HK-2 (cell line): ENCODE measurements around the gene CDK15.
"Not testable (repeated sequence)": the region's sequence is repeated elsewhere in the genome, so short reads cannot be mapped to it uniquely, and the experiment has no call there.

Source experiments
- DNase-seq: peaks from one replicate; pipeline ENCODE4 v3.0.0-alpha.2; 2018; ENCODE audit not compliant: unreplicated experiment

The CDK15 gene

GRCh38 chr2:201789395-201789794 lies 16.9 kb upstream of the CDK15 start:
- DNase-seq, result no peak

DNA sequence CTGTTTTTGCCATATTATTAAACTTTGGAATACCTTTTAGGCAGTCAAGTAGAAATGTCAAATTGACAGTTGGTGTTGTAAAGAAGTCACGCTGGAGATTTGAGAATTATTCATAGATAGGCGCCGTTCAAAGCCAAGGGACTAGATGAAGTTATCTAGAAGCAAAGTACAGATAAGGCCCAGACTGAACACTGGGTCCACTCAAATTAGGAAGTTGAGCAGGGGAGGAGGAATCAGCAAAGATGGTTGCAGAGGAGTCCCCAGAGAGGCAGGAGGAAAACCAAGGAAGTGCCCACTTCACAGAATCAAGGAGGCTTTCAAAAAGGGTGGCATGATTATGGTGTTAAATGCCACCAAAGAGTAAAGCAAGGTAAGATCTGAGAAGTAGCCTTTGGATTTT lies 16.0 kb upstream of the CDK15 start:
- DNase-seq, result no peak

DNA sequence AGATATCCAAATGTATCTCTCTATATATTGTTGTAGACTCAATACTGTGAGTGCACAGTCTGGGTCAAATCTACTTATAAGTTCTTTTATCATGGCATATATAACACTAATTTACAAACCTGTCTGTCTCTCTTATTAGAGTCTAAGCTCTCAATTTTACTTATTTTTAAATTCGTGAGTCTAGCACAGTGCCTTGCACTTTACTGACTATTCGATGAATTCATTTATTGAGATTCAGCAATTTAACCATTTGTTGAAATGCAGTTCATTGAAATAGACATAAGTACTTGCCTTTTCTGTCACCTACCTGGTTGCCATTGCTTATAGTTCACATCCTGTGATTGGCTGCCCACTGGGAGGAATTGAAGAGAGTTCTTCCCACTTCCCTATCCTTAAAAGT lies 15.3 kb upstream of the CDK15 start:
- no peak for DNase-seq

DNA sequence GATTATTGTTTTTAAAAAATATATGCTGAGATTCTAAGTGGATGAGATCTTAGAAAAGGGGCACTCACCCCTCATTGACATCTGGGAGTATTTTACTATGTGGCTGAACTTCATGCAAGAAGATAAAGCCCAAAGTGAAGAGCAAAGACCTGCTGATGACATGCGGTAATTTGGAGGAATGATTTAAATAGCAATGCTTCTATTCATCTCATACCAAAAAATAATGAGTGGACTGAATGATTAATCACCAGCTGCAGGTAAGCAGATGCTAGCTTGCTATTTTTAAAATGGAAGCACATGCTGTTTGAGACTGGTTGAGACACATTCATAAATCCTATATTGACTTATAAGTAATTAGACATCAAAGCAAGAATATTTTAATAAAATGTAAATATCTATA lies 12.7 kb upstream of the CDK15 start:
- no peak for DNase-seq

- DNase-seq, result no peak
These were observed 12.0 kb upstream of the CDK15 start for GRCh38 chr2:201794294-201794693.

DNA sequence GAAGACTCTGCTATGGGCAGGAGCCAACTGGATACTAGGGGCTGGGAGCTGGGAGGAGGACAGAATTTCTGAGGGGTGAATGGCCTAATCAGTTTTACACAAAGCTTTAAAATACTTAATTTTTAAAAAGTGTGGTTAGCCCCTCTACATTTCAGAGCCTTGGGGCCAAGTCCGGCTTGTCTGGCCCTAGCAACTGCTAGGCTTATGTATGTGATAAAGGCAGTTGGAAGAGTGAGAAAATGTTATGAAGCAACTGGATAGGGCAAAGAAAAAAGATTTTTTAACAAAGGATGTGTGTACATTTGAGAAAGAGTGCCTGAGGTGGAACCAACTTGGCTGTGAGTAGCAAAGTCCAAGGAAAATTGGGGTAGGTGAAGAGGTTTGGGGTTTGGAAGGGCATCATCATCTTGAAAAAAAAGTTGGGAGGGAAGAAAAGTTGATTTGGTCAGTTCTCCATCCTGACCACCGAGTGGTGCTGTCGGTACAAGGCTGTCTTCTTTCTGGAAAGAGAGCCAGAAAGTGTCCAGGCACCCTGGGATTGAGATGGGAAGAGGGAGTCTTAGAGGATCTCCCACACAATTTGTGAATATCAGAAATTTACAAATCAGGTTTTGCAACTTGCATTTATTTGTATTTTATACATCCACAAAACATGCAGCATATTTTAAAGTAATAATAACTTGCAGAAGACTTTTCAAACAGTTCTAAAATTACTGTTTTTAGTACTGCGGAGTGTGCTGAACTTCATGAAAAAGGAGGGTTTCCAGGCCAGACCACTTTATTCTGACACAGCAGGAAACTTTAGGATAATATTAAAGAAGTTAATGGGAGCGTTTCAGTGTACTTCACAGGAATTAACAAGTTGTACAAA lies 10.5 kb upstream of the CDK15 start:
- no peak for DNase-seq

DNA sequence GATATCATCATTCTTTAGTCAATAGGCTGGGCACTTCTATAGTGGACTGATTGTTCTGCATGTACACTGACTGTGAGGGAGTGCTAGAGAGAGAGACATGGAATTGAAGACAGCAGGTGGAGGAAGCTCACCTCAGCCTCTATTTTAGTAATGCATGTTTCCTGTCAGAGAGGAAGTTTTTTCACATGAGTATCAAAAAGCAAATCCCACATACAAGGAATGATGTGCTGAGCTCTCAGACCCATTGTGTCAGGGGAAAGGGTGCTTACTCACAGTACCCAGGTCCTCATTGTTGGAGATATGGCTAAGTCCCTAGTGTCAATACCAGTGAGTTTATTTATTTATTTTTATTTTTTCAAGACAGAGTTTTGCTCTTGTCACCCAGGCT lies 9.9 kb upstream of the CDK15 start:
- no peak for DNase-seq

- DNase-seq, result no peak
These were observed 9.0 kb upstream of the CDK15 start for GRCh38 chr2:201797175-201797840.

GRCh38 chr2:201798252-201798913 lies 8.0 kb upstream of the CDK15 start:
- DNase-seq, result no peak

DNA sequence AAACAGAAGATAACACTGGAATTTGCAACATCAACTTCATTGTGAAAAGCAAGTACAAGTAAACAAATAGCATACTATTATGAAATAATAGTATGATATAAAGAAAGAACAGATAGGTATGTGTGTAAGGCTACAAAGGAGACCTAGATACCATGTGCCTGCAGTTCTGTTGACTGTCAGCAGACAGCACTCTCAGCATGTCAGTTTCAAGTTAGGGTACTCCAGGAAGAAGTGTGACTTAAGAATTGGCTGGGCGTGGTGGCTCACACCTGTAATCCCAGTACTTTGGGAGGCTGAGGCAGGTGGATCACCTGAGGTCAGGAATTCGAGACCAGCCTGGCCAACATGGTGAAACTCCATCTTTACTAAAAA lies 7.4 kb upstream of the CDK15 start:
- DNase-seq, result not testable (repeated sequence)

DNA sequence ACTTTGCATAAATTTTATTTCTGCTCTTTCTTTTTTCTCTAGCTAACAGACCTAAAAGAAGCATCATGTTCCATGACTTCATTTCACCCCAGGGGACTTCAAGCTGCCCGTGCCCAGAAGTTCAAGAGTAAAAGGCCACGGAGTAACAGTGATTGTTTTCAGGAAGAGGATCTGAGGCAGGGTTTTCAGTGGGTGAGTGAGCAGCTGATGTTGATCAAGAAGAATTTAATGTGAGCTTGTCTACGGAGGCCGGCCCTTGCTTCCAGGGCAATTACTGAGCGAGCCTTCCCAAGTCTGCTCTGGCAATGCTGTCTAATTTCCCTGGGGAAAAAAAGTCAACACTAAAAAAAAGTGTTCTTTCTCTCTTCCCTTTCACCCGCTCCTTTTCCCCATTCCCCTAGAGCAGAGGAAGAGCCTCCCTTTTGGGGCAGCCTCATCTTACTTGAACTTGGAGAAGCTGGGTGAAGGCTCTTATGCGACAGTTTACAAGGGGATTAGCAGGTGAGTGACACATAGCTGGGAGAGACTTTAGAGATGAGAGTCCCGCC lies 1.2 kb downstream of the CDK15 start:
- DNase-seq, result no peak

- no peak for DNase-seq
These were observed 1.7 kb downstream of the CDK15 start for GRCh38 chr2:201808027-201808426.

- DNase-seq, result no peak
These were observed 3.3 kb downstream of the CDK15 start for GRCh38 chr2:201809633-201810032.

DNA sequence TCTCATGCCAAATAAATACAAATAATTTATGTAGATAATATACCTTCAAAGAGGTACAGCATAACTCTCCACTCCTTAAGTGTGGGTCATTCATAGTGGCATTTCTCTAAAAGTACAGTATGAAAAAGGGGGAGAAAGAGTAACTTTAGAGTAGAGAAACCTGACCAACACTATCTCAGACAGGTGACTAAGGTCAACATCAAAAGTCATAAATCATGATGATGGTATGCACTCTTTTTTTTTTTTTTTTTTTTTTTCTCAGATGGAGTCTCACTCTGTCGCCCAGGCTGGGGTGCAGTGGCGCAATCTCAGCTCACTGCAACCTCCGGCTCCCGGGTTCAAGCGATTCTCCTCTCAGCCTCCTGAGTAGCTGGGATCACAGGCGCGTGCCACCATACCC lies 4.3 kb downstream of the CDK15 start:
- DNase-seq, result not testable (repeated sequence)

DNA sequence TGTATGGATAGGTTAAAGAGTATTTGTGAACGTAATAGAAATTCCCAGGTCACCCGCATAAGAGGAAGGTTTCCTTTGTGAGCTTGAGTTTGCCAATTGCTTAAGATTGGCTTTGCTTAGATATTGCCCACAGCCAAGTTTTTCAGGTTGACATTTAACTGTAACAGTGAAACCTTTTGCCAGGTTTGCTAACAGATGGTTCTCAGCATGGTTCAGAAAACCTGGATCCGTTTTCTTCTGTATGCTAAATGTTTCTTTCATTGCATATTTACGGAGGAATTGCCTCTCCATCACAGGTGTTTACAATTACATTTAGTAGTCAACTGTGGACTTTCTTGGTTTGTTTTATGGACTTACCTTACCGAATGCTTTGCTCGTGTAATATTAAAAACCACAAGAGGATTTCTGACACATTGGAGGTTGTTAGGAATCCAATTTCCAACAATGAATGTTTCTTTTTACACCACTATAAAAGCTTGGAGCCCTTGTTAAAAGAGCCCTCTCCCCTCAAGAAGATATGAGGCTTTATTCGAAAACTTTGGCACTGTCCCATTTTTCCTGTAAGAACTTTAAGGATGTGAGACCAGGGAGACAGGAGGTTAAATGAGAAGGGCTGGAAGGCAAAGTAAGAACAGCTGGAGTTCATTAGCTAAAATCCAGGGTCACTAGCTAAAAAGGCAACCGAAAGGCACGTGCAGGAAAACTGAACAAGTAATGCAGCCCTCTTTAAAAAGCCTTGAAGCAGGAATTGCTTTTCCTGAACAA lies 7.8 kb downstream of the CDK15 start:
- DNase-seq, result no peak

DNA sequence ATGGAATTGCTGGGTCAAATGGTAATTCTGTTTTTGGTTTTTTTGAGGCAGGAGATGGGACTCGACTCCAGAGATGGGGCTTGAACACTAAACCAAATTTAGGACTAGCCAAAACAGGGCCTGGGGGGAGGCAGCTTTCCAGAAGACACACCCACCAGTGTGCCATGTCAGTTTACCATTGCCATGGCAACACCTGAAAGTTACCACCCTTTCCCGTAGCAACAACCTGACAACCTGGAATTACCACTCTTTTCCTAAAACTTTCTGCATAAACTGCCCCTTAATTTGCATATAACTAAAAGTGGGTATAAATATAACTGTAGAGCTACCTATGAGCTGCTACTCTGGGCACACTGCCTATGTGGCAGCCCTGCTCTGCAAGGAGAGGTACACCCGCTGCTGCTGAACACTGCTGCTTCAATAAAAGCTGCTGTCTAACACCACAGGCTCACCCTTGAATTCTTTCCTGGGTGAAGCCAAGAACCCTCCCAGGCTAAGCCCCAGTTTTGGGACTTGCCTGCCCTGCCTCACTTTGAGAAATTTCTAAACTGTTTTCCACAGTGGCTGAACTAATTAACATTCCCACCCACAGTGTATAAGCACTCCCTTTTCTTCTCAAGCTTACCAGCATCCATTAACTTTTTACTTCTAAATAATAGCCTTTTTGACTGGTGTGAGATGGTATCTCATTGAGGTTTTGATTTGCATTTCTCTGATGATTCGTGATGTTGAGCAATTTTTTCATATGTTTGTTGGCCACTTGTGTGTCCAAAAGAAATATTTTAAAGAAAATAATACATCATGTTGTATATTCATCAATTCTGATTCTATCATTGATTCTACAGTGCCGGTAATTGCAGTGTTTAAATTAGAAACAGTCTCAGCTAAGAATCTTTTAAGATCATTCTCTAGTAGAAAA lies 10.6 kb downstream of the CDK15 start:
- DNase-seq, result no peak

DNA sequence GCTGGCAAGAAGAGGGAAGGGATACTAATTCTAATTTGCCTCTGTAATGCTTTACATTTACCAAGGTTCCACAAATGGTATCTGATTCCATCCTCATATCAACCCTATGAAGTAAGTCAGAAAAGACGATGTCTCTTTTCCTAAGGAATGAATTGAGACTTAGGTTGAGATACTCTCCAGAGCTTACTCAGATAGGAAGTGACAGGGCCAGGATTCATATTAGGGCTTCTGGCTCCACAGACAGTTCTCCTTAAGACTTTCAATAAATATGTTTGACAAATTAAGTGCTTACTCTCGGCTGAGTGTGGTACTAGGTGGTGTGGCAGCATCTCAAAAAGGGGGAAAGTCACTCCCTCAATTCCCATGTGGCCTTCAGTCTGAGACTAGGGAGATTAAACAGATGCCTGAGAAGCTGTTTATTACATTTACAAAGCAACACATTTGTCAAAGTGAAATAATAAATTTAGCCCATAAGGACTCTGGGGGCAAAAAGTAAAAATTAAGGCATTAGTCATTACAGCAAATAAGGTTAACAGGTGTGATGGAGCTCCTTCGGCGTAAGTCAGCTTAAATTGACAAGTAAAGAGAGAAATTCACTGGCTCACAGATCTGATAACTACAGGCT lies 14.2 kb downstream of the CDK15 start:
- no peak for DNase-seq

GRCh38 chr2:201821080-201821479 lies 14.7 kb downstream of the CDK15 start:
- DNase-seq, result no peak

GRCh38 chr2:201824212-201824611 lies 17.9 kb downstream of the CDK15 start:
- no peak for DNase-seq

DNA sequence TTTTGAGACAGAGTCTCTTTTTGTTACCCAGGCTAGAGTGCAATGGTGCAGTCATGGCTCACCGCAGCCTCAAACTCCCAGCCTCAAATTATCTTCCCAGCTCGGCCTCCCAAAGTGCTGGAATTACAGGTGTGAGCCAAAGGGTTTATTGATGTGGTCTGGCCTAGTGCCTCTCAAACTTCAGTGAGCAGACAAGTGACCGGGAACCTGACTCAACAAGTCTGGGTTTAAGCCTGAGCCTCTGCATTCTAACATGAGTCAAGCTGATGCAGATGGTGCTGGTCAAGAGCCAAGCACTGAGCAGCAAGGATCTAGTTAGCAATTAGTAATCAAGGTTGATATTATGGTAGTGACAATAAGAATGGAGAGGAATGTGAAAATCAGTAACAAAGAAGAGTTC lies 21.3 kb downstream of the CDK15 start:
- no peak for DNase-seq
